CD14-positive monocyte (primary cell): ENCODE measurements around the gene PTPRN2. TPM values are rescaled to one million over a fixed set of nuclear protein-coding genes. Genes with fewer than 3 reads are reported as not detected.

ENCODE experiments used
- DNase-seq, 3 donors: peaks; one replicate each; pipeline ENCODE4 v3.0.0-alpha.2; 2011 to 2022
- H2AFZ ChIP-seq: 2 replicates; pipeline ENCODE4 v1.6.0; 2012; ENCODE audit warnings: mild to moderate bottlenecking, low read depth, low read length, inconsistent platforms; ENCODE audit not compliant: insufficient read depth, poor library complexity, severe bottlenecking
- H3K27ac ChIP-seq, 2 donors: 1 replicate in 1 of 2; 2 replicates in 1 of 2; pipeline ENCODE4 v1.5.1; 2012 to 2013; ENCODE audit warnings: low read length in 2 of 2, control low read depth in 1 of 2, inconsistent platforms in 1 of 2, low read depth in 1 of 2, mild to moderate bottlenecking in 1 of 2
- H3K27me3 ChIP-seq, 2 donors: one replicate each; pipeline versions ENCODE4 v1.6.0 to v1.6.1; 2011 to 2013; ENCODE audit warnings: low read length in 2 of 2; ENCODE audit not compliant: control insufficient read depth in 2 of 2, insufficient read depth in 2 of 2
- H3K36me3 ChIP-seq, 2 donors: replicated peaks in 1 of 2; 1 replicate in 1 of 2; 2 replicates in 1 of 2; pipeline versions ENCODE4 v1.5.1 to v1.6.1; 2012 to 2013; ENCODE audit warnings: low read length in 2 of 2, control low read depth in 1 of 2, inconsistent platforms in 1 of 2, mild to moderate bottlenecking in 1 of 2; ENCODE audit not compliant: insufficient read depth in 2 of 2, control insufficient read depth in 1 of 2
- H3K4me1 ChIP-seq, 2 donors: 1 replicate in 1 of 2; 2 replicates in 1 of 2; pipeline versions ENCODE4 v1.5.1 to v1.6.1; 2012 to 2013; ENCODE audit warnings: low read length in 2 of 2, control low read depth in 1 of 2, inconsistent platforms in 1 of 2, mild to moderate bottlenecking in 1 of 2, moderate library complexity in 1 of 2; ENCODE audit not compliant: insufficient read depth in 2 of 2, control insufficient read depth in 1 of 2
- H3K4me2 ChIP-seq: replicated peaks from 2 replicates; pipeline ENCODE3; 2012; ENCODE audit warnings: low read length, moderate library complexity, mild to moderate bottlenecking; ENCODE audit not compliant: poor library complexity, severe bottlenecking; ENCODE audit errors: extremely low read depth
- H3K4me3 ChIP-seq, 3 experiments: fragments of 200-600 bp in 1 of 3; sonication (generic) in 1 of 3; replicated peaks in 1 of 3; 1 replicate in 2 of 3; 2 replicates in 1 of 3; pipeline ENCODE4 v1.5.1; 2011 to 2013; ENCODE audit warnings: low read length in 3 of 3, mild to moderate bottlenecking in 3 of 3, control low read depth in 2 of 3, low read depth in 2 of 3, inconsistent platforms in 1 of 3, moderate library complexity in 1 of 3
- H3K79me2 ChIP-seq: 2 replicates; pipeline ENCODE4 v1.6.0; 2012; ENCODE audit warnings: mild to moderate bottlenecking, control low read depth, inconsistent platforms, low read length, moderate library complexity; ENCODE audit not compliant: insufficient read depth
- H3K9ac ChIP-seq: 2 replicates; pipeline ENCODE4 v1.6.0; 2017; ENCODE audit warnings: low read length, mild to moderate bottlenecking; ENCODE audit not compliant: insufficient read depth, poor library complexity, severe bottlenecking
- H3K9me3 ChIP-seq, 2 donors: replicated peaks in 1 of 2; 1 replicate in 1 of 2; 2 replicates in 1 of 2; pipeline versions ENCODE4 v1.5.1 to v1.6.1; 2012 to 2013; ENCODE audit warnings: low read length in 2 of 2, control low read depth in 1 of 2; ENCODE audit not compliant: control insufficient read depth in 1 of 2, insufficient read depth in 1 of 2
- H4K20me1 ChIP-seq: 2 replicates; pipeline ENCODE4 v1.6.0; 2012; ENCODE audit warnings: mild to moderate bottlenecking, low read length, control low read depth, moderate library complexity; ENCODE audit not compliant: insufficient read depth
- H3K27ac Mint-ChIP-seq, 7 donors: one replicate each; pipeline ENCODE4 v1.8.0; 2020; ENCODE audit warnings: mild to moderate bottlenecking in 7 of 7, mixed read lengths in 7 of 7, moderate library complexity in 6 of 7, inconsistent platforms in 2 of 7
- H3K27me3 Mint-ChIP-seq, 3 donors: one replicate each; pipeline ENCODE4 v1.8.0; 2021 to 2022; ENCODE audit warnings: low read depth in 3 of 3, mild to moderate bottlenecking in 3 of 3, mixed read lengths in 3 of 3, moderate library complexity in 3 of 3, inconsistent platforms in 1 of 3
- H3K36me3 Mint-ChIP-seq, 2 donors: one replicate each; pipeline ENCODE4 v1.8.0; 2020; ENCODE audit warnings: mixed read lengths in 2 of 2, inconsistent platforms in 1 of 2, mild to moderate bottlenecking in 1 of 2
- H3K4me1 Mint-ChIP-seq: one replicate; pipeline ENCODE4 v1.8.0; 2020; ENCODE audit warnings: mild to moderate bottlenecking, mixed read lengths
- H3K4me3 Mint-ChIP-seq, 2 donors: one replicate each; pipeline ENCODE4 v1.8.0; 2020; ENCODE audit warnings: mild to moderate bottlenecking in 2 of 2, mixed read lengths in 2 of 2, moderate library complexity in 1 of 2
- H3K9me3 Mint-ChIP-seq, 7 donors: one replicate each; pipeline ENCODE4 v1.8.0; 2020 to 2022; ENCODE audit warnings: mixed read lengths in 7 of 7, mild to moderate bottlenecking in 6 of 7, moderate library complexity in 6 of 7, inconsistent platforms in 2 of 7
- CTCF ChIP-seq: fragments of 200-600 bp; IDR thresholded peaks from one replicate; pipeline ENCODE4 v1.8.0; 2022; ENCODE audit warnings: antibody characterized with exemption, mild to moderate bottlenecking
- WGBS: methylation state at CpG from one replicate; pipeline ENCODE4 v1.1.5; 2013; ENCODE audit warnings: missing lambda C conversion rate; ENCODE audit not compliant: insufficient coverage; 5-methylcytosine and 5-hydroxymethylcytosine counted together
- intact Hi-C, 2 donors: fragments of 100-400 bp; cut with micrococcal nuclease; formaldehyde crosslinking; loops; one replicate each; pipeline versions ENCODE4 v1.15.0 to v1.15.1; 2023
- polyA plus RNA-seq, 3 donors: library from polyadenylated mRNA; depleted of rRNA in 1 of 3; unstranded in 2 of 3; stranded (reverse) in 1 of 3; fragments of 300-500 nt in 2 of 3; fragments of >200 nt in 1 of 3; fragmentation: Illumina TruSeq in 2 of 3; gene quantifications; 1 replicate in 2 of 3; 2 replicates in 1 of 3; pipeline ENCODE4 v1.2.3, GENCODE V29; 2012 to 2021

PTPRN2 gene
- polyA plus RNA-seq, 3 donors: 0.25 to 1.4 (median 0.97) TPM

GRCh38 chr7:158054611-158055010 lies 533.0 kb downstream of the PTPRN2 start:
- no peak for DNase-seq
- H3K4me1 Mint-ChIP-seq: no peaks in the 10 kb centered on the region
- Histone ChIP-seq H3K27ac (no peak overlapping the region), H3K9ac (no peak overlapping the region), H3K4me2 (no peak overlapping the region), H3K27me3 (no peaks in the 10 kb centered on the region), H3K4me3 (no peak overlapping the region), H3K36me3 (no peaks in the 10 kb centered on the region), H3K79me2 (no peaks in the 10 kb centered on the region), H3K9me3 (peaks cover 10 to 11% of the 10 kb centered on the region in 2 donors), H2AFZ (no peak overlapping the region), H4K20me1 (no peaks in the 10 kb centered on the region), H3K4me1 (no peaks in the 10 kb centered on the region)
- WGBS: 89% methylated on average over 8 of the region's 11 CpGs
- no peak for TF ChIP-seq CTCF
- H3K4me3 Mint-ChIP-seq: no peak overlapping the region
- H3K36me3 Mint-ChIP-seq: no peaks in the 10 kb centered on the region
- peaks cover 1 to 13% (median 3%) of the 10 kb centered on the region in 7 donors for H3K9me3 Mint-ChIP-seq
- peaks cover 0 to 3% (median 0%) of the 10 kb centered on the region in 3 donors for H3K27me3 Mint-ChIP-seq
- intact Hi-C loops: no loop called here
- no peak overlapping the region for H3K27ac Mint-ChIP-seq

- no peaks in the 10 kb centered on the region for H3K36me3 Mint-ChIP-seq
- peaks cover 1 to 13% (median 3%) of the 10 kb centered on the region in 7 donors for H3K9me3 Mint-ChIP-seq
- Histone ChIP-seq H3K4me2 (no peak overlapping the region), H3K27ac (no peak overlapping the region), H3K4me1 (no peaks in the 10 kb centered on the region), H4K20me1 (no peaks in the 10 kb centered on the region), H3K36me3 (no peaks in the 10 kb centered on the region), H3K4me3 (no peak overlapping the region), H3K27me3 (no peaks in the 10 kb centered on the region), H2AFZ (no peak overlapping the region), H3K9ac (no peak overlapping the region), H3K79me2 (no peaks in the 10 kb centered on the region), H3K9me3 (peaks cover 10 to 11% of the 10 kb centered on the region in 2 donors)
- no peak overlapping the region for H3K27ac Mint-ChIP-seq
- H3K4me3 Mint-ChIP-seq: no peak overlapping the region
- no peak for DNase-seq
- WGBS: 92% methylated on average over 8 of the region's 8 CpGs
- intact Hi-C loops: no loop called here
- no peak for TF ChIP-seq CTCF
- no peaks in the 10 kb centered on the region for H3K4me1 Mint-ChIP-seq
- H3K27me3 Mint-ChIP-seq: peaks cover 0 to 3% (median 0%) of the 10 kb centered on the region in 3 donors
These were observed 533.5 kb downstream of the PTPRN2 start for GRCh38 chr7:158054081-158054480.
